ENCODE data around the gene SOX5. TPM values are rescaled to one million over a fixed set of nuclear protein-coding genes. Genes with fewer than 3 reads are reported as not detected.

SOX5 gene
- total RNA-seq, 4 donors from 2014 or later, result 47.1 to 56.8 (median 50.2) TPM

- TF ChIP-seq, protein P1, sequence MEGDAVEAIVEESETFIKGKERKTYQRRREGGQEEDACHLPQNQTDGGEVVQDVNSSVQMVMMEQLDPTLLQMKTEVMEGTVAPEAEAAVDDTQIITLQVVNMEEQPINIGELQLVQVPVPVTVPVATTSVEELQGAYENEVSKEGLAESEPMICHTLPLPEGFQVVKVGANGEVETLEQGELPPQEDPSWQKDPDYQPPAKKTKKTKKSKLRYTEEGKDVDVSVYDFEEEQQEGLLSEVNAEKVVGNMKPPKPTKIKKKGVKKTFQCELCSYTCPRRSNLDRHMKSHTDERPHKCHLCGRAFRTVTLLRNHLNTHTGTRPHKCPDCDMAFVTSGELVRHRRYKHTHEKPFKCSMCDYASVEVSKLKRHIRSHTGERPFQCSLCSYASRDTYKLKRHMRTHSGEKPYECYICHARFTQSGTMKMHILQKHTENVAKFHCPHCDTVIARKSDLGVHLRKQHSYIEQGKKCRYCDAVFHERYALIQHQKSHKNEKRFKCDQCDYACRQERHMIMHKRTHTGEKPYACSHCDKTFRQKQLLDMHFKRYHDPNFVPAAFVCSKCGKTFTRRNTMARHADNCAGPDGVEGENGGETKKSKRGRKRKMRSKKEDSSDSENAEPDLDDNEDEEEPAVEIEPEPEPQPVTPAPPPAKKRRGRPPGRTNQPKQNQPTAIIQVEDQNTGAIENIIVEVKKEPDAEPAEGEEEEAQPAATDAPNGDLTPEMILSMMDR (IDR thresholded peaks at IDR 0.05; ENCODE audit: low read depth), result no peak
These were observed 390.2 kb downstream of the SOX5 start for GRCh38 chr12:23559268-23559753.

- TF ChIP-seq, protein P1 (IDR thresholded peaks at IDR 0.05; ENCODE audit: low read depth), result no peak
These were observed 392.8 kb downstream of the SOX5 start for GRCh38 chr12:23556661-23557060.

- TF ChIP-seq, protein P1 (IDR thresholded peaks at IDR 0.05; ENCODE audit: low read depth), result no peak
These were observed 393.7 kb downstream of the SOX5 start for GRCh38 chr12:23555825-23556207.

GRCh38 chr12:23555180-23555824, 394.2 kb downstream of the SOX5 start:
- TF ChIP-seq, protein P1 (IDR thresholded peaks at IDR 0.05; ENCODE audit: low read depth), result no peak

GRCh38 chr12:23552417-23552816, 397.1 kb downstream of the SOX5 start:
- TF ChIP-seq, protein P1 (IDR thresholded peaks at IDR 0.05; ENCODE audit: low read depth), result no peak

- TF ChIP-seq, protein P1 (IDR thresholded peaks at IDR 0.05; ENCODE audit: low read depth), result no peak
These were observed 398.7 kb downstream of the SOX5 start for GRCh38 chr12:23550753-23551152.

DNA sequence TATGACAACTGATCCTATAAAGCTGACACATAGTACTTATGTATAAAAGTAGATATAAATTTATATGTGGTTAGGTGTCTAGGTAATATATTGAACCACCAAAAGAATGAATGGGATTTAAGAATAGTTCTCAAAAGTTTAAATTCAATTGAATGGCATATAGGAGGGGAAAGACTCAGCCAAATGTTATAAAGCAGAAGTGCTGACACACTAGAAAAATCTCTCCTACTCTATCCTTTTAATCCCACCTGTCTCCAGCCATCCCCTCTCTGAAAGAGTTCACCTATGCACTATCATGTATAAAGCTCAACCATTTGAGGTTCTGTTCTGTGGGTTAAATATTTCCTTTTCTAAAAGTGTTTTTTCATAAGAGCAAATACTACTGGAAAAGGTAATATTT, 400.7 kb downstream of the SOX5 start:
- TF ChIP-seq, protein P1 (IDR thresholded peaks at IDR 0.05; ENCODE audit: low read depth), result no peak

Data from subcutaneous adipose tissue (tissue), 4 donors.